ENCODE data around the gene CENPP.

The CENPP gene

GRCh38 chr9:92480986-92481633, 155.4 kb downstream of the CENPP start:
- DNase-seq (ENCODE audit: low read depth), result no peak
- no peak overlapping the region for H3K4me3 ChIP-seq (ENCODE audit: low read depth, low read length)

GRCh38 chr9:92482329-92482728, 156.6 kb downstream of the CENPP start, which contains the start of gene ASPN:
Gene ASPN (minus strand): TSS chr9:92482506.
- no peak for DNase-seq (ENCODE audit: low read depth)
- H3K4me3 ChIP-seq (ENCODE audit: low read depth, low read length), result no peak within 1 kb of the TSS
- TF ChIP-seq POLR2A (IDR thresholded peaks at IDR 0.05; ENCODE audit: extremely low read depth, insufficient read length) (no peak), MYC (IDR thresholded peaks at IDR 0.05; ENCODE audit: low read depth, low read length) (no peak), CTCF (IDR thresholded peaks at IDR 0.05; ENCODE audit: low read depth, low read length) (no peak)
- TF ChIP-seq, protein P1, sequence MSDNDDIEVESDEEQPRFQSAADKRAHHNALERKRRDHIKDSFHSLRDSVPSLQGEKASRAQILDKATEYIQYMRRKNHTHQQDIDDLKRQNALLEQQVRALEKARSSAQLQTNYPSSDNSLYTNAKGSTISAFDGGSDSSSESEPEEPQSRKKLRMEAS (IDR thresholded peaks at IDR 0.05; ENCODE audit: low read depth, low read length), result no peak

More at GRCh38 chr9:92480986-92481633, 155.4 kb downstream of the CENPP start:
- TF ChIP-seq POLR2A (IDR thresholded peaks at IDR 0.05; ENCODE audit: extremely low read depth, insufficient read length) (no peak), MYC (IDR thresholded peaks at IDR 0.05; ENCODE audit: low read depth, low read length) (no peak), CTCF (IDR thresholded peaks at IDR 0.05; ENCODE audit: low read depth, low read length) (no peak)
- TF ChIP-seq, protein P1 (IDR thresholded peaks at IDR 0.05; ENCODE audit: low read depth, low read length), result no peak

GRCh38 chr9:92482805-92483204, 157.1 kb downstream of the CENPP start:
- DNase-seq (ENCODE audit: low read depth), result no peak
- no peak overlapping the region for H3K4me3 ChIP-seq (ENCODE audit: low read depth, low read length)
- TF ChIP-seq, protein P1 (IDR thresholded peaks at IDR 0.05; ENCODE audit: low read depth, low read length), result no peak
- TF ChIP-seq CTCF (IDR thresholded peaks at IDR 0.05; ENCODE audit: low read depth, low read length), result no peak
- TF ChIP-seq POLR2A (IDR thresholded peaks at IDR 0.05; ENCODE audit: extremely low read depth, insufficient read length), result no peak
- no peak for TF ChIP-seq MYC (IDR thresholded peaks at IDR 0.05; ENCODE audit: low read depth, low read length)

DNA sequence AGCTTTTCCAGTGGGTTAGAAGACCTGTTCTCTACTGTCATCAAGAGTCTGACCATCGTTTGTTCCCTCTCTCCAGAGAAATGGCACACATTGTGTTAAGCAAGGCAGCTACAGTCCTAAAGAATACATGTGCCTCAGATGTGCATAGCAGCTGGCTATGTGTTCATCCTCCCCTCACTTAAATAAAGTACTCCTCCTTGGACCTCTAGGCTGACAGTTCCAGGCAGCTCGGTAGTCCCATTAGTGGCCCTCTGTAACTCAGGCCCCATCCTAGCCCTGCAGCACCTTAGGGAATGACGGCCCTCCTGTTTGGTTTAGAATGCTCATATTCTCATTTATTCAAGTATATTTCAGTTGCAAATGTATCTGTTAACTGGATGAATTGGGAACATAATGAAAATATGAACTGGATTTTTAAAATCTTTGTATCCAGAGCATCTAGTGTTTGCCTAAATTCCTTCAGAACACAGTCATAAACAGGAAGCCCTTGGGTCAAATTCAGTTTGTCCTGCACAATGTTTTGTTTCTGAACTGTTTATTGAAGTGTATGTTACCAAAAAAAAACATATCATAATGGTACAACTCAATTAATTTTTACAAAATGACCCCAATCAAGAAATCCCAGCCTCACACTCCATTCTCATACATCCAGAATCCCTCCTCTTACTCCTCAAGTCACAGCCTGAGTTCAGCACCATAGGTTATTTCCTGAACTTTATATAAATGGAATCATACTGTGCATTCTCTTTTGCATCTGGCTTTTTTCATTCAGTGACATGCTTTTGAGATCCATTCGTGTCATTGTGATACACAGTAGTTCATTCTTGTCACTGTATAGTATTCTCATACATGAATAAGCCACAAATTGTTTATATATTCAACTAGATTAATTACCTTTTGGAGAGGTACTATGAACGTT, 158.1 kb downstream of the CENPP start:
- no peak overlapping the region for H3K4me3 ChIP-seq (ENCODE audit: low read depth, low read length)
- DNase-seq (ENCODE audit: low read depth), result no peak
- no peak for TF ChIP-seq MYC (IDR thresholded peaks at IDR 0.05; ENCODE audit: low read depth, low read length)
- TF ChIP-seq CTCF (IDR thresholded peaks at IDR 0.05; ENCODE audit: low read depth, low read length), result no peak
- TF ChIP-seq, protein P1 (IDR thresholded peaks at IDR 0.05; ENCODE audit: low read depth, low read length), result no peak
- TF ChIP-seq POLR2A (IDR thresholded peaks at IDR 0.05; ENCODE audit: extremely low read depth, insufficient read length), result no peak

GRCh38 chr9:92484563-92484962, 158.8 kb downstream of the CENPP start:
- TF ChIP-seq, protein P1 (IDR thresholded peaks at IDR 0.05; ENCODE audit: low read depth, low read length), result no peak
- TF ChIP-seq POLR2A (IDR thresholded peaks at IDR 0.05; ENCODE audit: extremely low read depth, insufficient read length), result no peak
- no peak for TF ChIP-seq MYC (IDR thresholded peaks at IDR 0.05; ENCODE audit: low read depth, low read length)
- TF ChIP-seq CTCF (IDR thresholded peaks at IDR 0.05; ENCODE audit: low read depth, low read length), result no peak
- DNase-seq (ENCODE audit: low read depth), result no peak
- no peak overlapping the region for H3K4me3 ChIP-seq (ENCODE audit: low read depth, low read length)

All from NB4 (cell line).